GM23248 (cell line): ENCODE results near the gene GNRHR. TPM values are rescaled to one million over a fixed set of nuclear protein-coding genes. Genes with fewer than 3 reads are reported as not detected.

Source experiments
- DNase-seq: peaks from one replicate; pipeline ENCODE4 v3.0.0-alpha.2; 2015
- H2AFZ ChIP-seq: fragments of 200-600 bp; sonication (generic); 2 replicates; pipeline ENCODE4 v1.6.1; 2016; ENCODE audit warnings: antibody characterized with exemption
- H3F3A ChIP-seq: fragments of 200-600 bp; sonication (generic); 2 replicates; pipeline ENCODE4 v1.6.1; 2016; ENCODE audit warnings: mild to moderate bottlenecking, antibody characterized with exemption, mixed run types; ENCODE audit not compliant: insufficient read depth
- H3K27ac ChIP-seq: fragments of 200-600 bp; sonication (generic); 2 replicates; pipeline ENCODE4 v1.5.1; 2016; ENCODE audit warnings: mild to moderate bottlenecking
- H3K27me3 ChIP-seq: fragments of 200-600 bp; sonication (generic); replicated peaks from 2 replicates; pipeline ENCODE4 v1.6.1; 2016; ENCODE audit warnings: mild to moderate bottlenecking; ENCODE audit not compliant: insufficient read depth
- H3K36me3 ChIP-seq: fragments of 200-600 bp; sonication (generic); 2 replicates; pipeline ENCODE4 v1.6.1; 2016; ENCODE audit warnings: low read depth, mild to moderate bottlenecking
- H3K4me1 ChIP-seq: fragments of 200-600 bp; sonication (generic); 2 replicates; pipeline ENCODE4 v1.6.1; 2016; ENCODE audit warnings: mild to moderate bottlenecking; ENCODE audit not compliant: insufficient read depth
- H3K4me2 ChIP-seq: fragments of 200-600 bp; sonication (generic); one replicate; pipeline ENCODE4 v1.6.1; 2016; ENCODE audit warnings: mild to moderate bottlenecking; ENCODE audit not compliant: unreplicated experiment
- H3K4me3 ChIP-seq: fragments of 200-600 bp; sonication (generic); 2 replicates; pipeline ENCODE4 v1.5.1; 2016; ENCODE audit warnings: mild to moderate bottlenecking
- H3K79me2 ChIP-seq: fragments of 200-600 bp; sonication (generic); 2 replicates; pipeline ENCODE4 v1.6.1; 2016; ENCODE audit warnings: mild to moderate bottlenecking; ENCODE audit not compliant: insufficient read depth
- H3K9ac ChIP-seq: fragments of 200-600 bp; sonication (generic); 2 replicates; pipeline ENCODE4 v1.6.1; 2016; ENCODE audit warnings: mild to moderate bottlenecking
- H3K9me2 ChIP-seq: fragments of 200-600 bp; sonication (generic); 2 replicates; pipeline ENCODE4 v1.6.1; 2016; ENCODE audit warnings: mixed run types, mild to moderate bottlenecking, moderate library complexity; ENCODE audit not compliant: insufficient read depth
- H3K9me3 ChIP-seq: fragments of 200-600 bp; sonication (generic); one replicate; pipeline ENCODE4 v1.6.1; 2017; ENCODE audit warnings: low read depth
- H4K20me1 ChIP-seq: fragments of 200-600 bp; sonication (generic); 2 replicates; pipeline ENCODE4 v1.6.0; 2016; ENCODE audit not compliant: insufficient read depth
- EZH2 ChIP-seq: fragments of 200-600 bp; sonication (generic); IDR thresholded peaks from 2 replicates; pipeline ENCODE4 v1.6.1; 2018; ENCODE audit warnings: antibody characterized with exemption, mild to moderate bottlenecking; ENCODE audit not compliant: insufficient read depth, poor library complexity, severe bottlenecking
- EZH2phosphoT487 ChIP-seq: fragments of 200-600 bp; sonication (generic); IDR thresholded peaks from 2 replicates; pipeline ENCODE4 v1.6.1; 2018; ENCODE audit warnings: antibody characterized with exemption, moderate library complexity, mild to moderate bottlenecking, low read depth; ENCODE audit not compliant: insufficient read depth
- WGBS, 2 experiments: methylation state at CpG; one replicate each; pipeline ENCODE4 v1.1.6; 2015 to 2017; ENCODE audit warnings: low lambda C conversion rate in 2 of 2, low coverage in 1 of 2; ENCODE audit errors: missing lambda C conversion rate in 2 of 2; 5-methylcytosine and 5-hydroxymethylcytosine counted together
- in situ Hi-C: fragments of 300-500 bp; cut with MboI; formaldehyde crosslinking; loops from 2 replicates; pipeline ENCODE4 v1.15.0; 2020
- polyA plus RNA-seq: library from polyadenylated mRNA; unstranded; fragments of >200 nt; fragmentation: Nextera tagmentation; extraction: Ambion mirVana; gene quantifications from 2 replicates; pipeline ENCODE4 v1.2.1, GENCODE V29; 2016
- total RNA-seq: library from RNA; depleted of rRNA; stranded (reverse); fragments of >200 nt; shearing (Covaris generic); gene quantifications from 2 replicates; pipeline ENCODE4 v1.2.3, GENCODE V29; 2014

Gene GNRHR
- total and polyA plus RNA-seq, 2 experiments from 2014 or later, result 0.08 TPM; not detected in 1

DNA sequence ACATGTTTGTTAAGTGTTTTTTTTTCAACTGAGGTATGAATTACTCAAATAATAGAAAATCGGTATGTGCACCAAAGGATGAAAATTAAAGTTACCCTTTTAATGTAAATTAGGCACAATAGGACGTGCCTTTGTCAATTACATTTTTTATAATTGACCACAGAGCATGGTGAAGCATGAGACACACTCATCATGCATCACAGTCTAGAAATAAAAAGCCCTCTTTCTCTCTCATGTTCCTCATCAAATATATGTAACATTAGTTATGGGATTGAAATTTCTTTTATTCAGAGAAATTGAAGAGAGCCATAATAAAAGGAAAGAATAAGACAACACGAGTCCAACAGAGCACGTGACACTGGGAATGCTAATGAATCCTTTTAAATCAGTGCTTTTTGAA lies 3.5 kb downstream of the GNRHR start:
- DNase-seq, result peak; percentile 35
- no peaks in the 10 kb centered on the region for H3K79me2 ChIP-seq
- H3K27me3 ChIP-seq, result no peaks in the 10 kb centered on the region
- in situ Hi-C loops, result no loop called here
- TF ChIP-seq EZH2phosphoT487, result no peak
- no peak for TF ChIP-seq EZH2
- H3K27ac ChIP-seq, result no peak overlapping the region
- no peaks in the 10 kb centered on the region for H3K9me2 ChIP-seq
- H3K36me3 ChIP-seq, result no peaks in the 10 kb centered on the region
- peaks cover 9% of the 10 kb centered on the region; the same call in 1 of the 2 replicates for H3F3A ChIP-seq
- peaks cover 18% of the 10 kb centered on the region for H3K4me1 ChIP-seq
- H2AFZ ChIP-seq, result no peak overlapping the region
- H3K4me3 ChIP-seq, result no peak overlapping the region
- H3K4me2 ChIP-seq, result no peak overlapping the region
- H3K9me3 ChIP-seq, result no peaks in the 10 kb centered on the region
- 57 to 61% methylated on average over 4 of the region's 4 CpGs for WGBS, 2 experiments
- H4K20me1 ChIP-seq, result no peaks in the 10 kb centered on the region
- H3K9ac ChIP-seq, result no peak overlapping the region

GRCh38 chr4:67749286-67749685 lies 4.9 kb downstream of the GNRHR start:
- Histone ChIP-seq H3K4me1 (peaks cover 29% of the 10 kb centered on the region), H4K20me1 (no peaks in the 10 kb centered on the region), H3K4me3 (no peak overlapping the region), H3F3A (peaks cover 20% of the 10 kb centered on the region; the same call in 1 of the 2 replicates), H3K36me3 (no peaks in the 10 kb centered on the region), H3K79me2 (no peaks in the 10 kb centered on the region), H3K4me2 (no peak overlapping the region), H3K27ac (no peak overlapping the region), H2AFZ (no peak overlapping the region), H3K27me3 (no peaks in the 10 kb centered on the region), H3K9me2 (no peaks in the 10 kb centered on the region), H3K9ac (no peak overlapping the region), H3K9me3 (no peaks in the 10 kb centered on the region)
- no peak for TF ChIP-seq EZH2
- TF ChIP-seq EZH2phosphoT487, result no peak
- no peak for DNase-seq
- WGBS, 2 experiments, result 68 to 73% methylated on average over 3 of the region's 3 CpGs
- in situ Hi-C loops, result no loop called here

DNA sequence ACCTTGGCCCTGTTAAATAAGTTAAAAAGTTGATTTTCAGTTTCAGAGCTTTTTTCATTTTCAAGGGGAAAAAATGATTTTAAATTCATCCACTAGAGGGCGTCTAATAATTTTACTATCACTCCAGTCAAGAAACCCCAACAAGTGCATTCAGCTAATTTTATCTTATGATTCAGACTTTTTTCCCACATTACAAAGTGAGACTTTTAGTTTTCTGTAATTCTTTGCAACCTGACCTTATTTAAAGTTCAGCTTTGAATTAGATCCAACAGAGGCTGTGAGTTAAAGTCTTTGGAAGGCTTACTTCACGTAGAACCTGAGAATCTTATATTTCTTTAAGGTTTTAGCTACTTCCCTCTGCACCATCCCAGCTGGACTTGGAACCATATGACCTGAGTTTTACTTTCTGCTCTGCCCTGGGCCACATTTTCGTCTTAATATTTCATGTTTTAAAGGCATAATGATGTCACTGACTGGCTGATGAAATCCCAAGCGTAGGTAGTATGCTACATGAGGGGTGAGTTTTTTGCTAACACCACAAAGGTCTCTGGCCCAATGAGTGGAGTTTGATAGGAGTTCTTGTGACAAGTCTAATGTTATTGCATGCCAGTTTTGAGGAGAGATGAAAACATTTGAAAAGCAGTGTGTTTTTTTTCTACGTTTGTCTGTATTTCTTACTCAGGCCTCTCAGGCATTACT lies 7.2 kb downstream of the GNRHR start:
- in situ Hi-C loops, result no loop called here
- peak; percentile 67 for DNase-seq

DNA sequence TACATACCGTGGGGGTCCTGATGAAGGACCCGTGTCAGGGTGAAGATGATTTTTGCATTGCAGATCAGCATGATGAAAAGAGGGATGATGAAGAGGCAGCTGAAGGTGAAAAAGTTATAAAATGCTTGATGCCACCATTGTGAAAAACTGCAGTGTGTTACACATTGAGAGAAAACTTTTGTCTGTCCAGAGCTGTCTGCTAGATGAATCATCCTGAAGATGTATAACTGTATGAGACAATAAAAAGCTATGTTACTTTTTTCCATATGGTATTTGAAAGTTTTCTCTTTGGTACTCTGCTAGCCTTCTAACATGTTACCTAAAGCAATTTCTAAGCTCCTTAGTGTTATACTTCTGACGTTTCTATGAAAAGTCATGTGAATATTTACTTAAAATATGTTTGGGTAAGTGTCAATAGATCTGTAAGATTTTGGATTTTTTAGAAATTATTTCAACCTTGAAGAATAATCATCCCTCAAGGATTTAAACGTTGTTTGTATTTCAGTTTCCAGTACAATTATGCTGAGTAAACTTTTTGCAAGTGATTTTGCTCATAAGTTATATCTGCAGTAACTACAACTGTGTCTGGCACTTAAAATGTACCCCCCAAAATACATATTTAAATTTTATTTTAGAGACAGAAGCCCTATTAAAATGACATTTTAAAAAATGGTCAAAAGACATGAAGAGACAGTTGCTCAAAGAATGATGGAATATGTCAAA lies 9.5 kb downstream of the GNRHR start:
- peaks cover 20% of the 10 kb centered on the region; the same call in 1 of the 2 replicates for H3F3A ChIP-seq
- H4K20me1 ChIP-seq, result no peaks in the 10 kb centered on the region
- H3K4me1 ChIP-seq, result peaks cover 17% of the 10 kb centered on the region
- in situ Hi-C loops, result no loop called here
- H3K27me3 ChIP-seq, result no peaks in the 10 kb centered on the region
- WGBS, 2 experiments, result 43 to 44% methylated on average over 4 of the region's 4 CpGs
- no peaks in the 10 kb centered on the region for H3K79me2 ChIP-seq
- 0 out of 2 replicates have a peak overlapping the region, but pooled peaks have one; percentile 9 for H3K9ac ChIP-seq
- H3K4me3 ChIP-seq, result peak overlapping the region; percentile 42; the same call in 1 of the 2 replicates
- no peaks in the 10 kb centered on the region for H3K9me3 ChIP-seq
- H3K36me3 ChIP-seq, result no peaks in the 10 kb centered on the region
- H2AFZ ChIP-seq, result peak overlapping the region; percentile 43
- peak; percentile 78 for DNase-seq
- peak overlapping the region; percentile 35 for H3K27ac ChIP-seq
- H3K4me2 ChIP-seq, result peak overlapping the region; percentile 48
- no peak for TF ChIP-seq EZH2phosphoT487
- TF ChIP-seq EZH2, result no peak
- no peaks in the 10 kb centered on the region for H3K9me2 ChIP-seq

More for the DNA sequence above, 7.2 kb downstream of the GNRHR start:
- Histone ChIP-seq H2AFZ (no peak overlapping the region), H3K9ac (no peak overlapping the region), H3K9me2 (no peaks in the 10 kb centered on the region), H4K20me1 (no peaks in the 10 kb centered on the region), H3K27me3 (no peaks in the 10 kb centered on the region), H3K79me2 (no peaks in the 10 kb centered on the region), H3K4me3 (no peak overlapping the region), H3K27ac (no peak overlapping the region), H3K9me3 (no peaks in the 10 kb centered on the region), H3F3A (peaks cover 24% of the 10 kb centered on the region; the same call in 1 of the 2 replicates), H3K4me2 (no peak overlapping the region), H3K36me3 (no peaks in the 10 kb centered on the region), H3K4me1 (peaks cover 31% of the 10 kb centered on the region)
- TF ChIP-seq EZH2 (no peak), EZH2phosphoT487 (no peak)
- 60 to 62% methylated on average over 5 of the region's 5 CpGs for WGBS, 2 experiments
